ENCODE measurements around the gene ARID1A.

ARID1A gene

DNA sequence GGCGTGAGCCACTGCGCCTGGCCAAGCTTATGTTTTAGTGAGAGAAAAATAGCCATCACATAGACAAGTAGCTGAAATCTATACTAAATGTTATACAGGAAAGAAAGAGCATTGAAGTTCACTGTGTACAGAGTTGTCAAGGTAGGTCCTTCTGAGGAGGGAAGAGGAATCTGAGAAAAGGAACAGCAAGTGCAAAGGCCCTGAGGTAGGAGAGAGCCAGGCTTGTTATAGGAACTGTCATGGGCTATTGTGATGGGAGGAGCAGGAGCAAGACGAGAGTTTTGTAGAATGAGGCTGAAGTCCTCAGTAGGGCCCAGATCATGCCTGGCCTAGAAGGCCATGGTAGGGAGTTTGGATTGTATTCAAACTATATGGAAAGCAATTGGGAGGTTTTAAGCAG lies 135.2 kb downstream of the ARID1A start:
- DNase-seq: no peak

Data from activated CD4-positive, alpha-beta T cell treated with anti-CD3 and anti-CD28 coated beads, Interleukin-2, amount 50 U/mL, for 16 hours (primary cell).